IMR-90 (cell line): ENCODE measurements around the gene RIMBP2. TPM values are rescaled to one million over a fixed set of nuclear protein-coding genes. Genes with fewer than 3 reads are reported as not detected.

Experiments
- ATAC-seq: fragments of 200-7000 bp; cut with Tn5 transposase; 2 replicates; pipeline ENCODE4 v1.9.1; 2020; ENCODE audit warnings: low read depth, mild to moderate bottlenecking, moderate library complexity
- BruUV-seq: library from RNA; stranded (reverse); fragments of 400-500 nt; replicated peaks from 2 replicates; lab custom pipeline; 2021; lab: Mats Ljungman, UMichigan
- CTCF ChIA-PET: fragments of 300-600 bp; formaldehyde crosslinking; extraction: SDS; loops from one replicate; lab custom pipeline; 2021; ENCODE audit warnings: antibody characterized with exemption; lab: Yijun Ruan, JAX
- POLR2A ChIA-PET: fragments of 300-600 bp; sonication (Branson Sonifier 250); formaldehyde crosslinking; loops from one replicate; lab custom pipeline; 2022; ENCODE audit warnings: antibody characterized with exemption; ENCODE audit not compliant: unreplicated experiment; lab: Charles Lee
- DNase-seq: peaks from one replicate; pipeline ENCODE4 v3.0.0; 2013
- H2AFZ ChIP-seq: replicated peaks from 2 replicates; pipeline ENCODE3; 2013; ENCODE audit warnings: low read length, mild to moderate bottlenecking; ENCODE audit not compliant: poor library complexity
- H2AK5ac ChIP-seq: 2 replicates; pipeline ENCODE4 v1.6.1; 2013; ENCODE audit warnings: low read depth, low read length, inconsistent platforms
- H2AK9ac ChIP-seq: replicated peaks from 2 replicates; pipeline ENCODE3; 2013; ENCODE audit warnings: mild to moderate bottlenecking, low read depth, low read length, moderate library complexity; ENCODE audit not compliant: poor library complexity
- H2BK120ac ChIP-seq: 2 replicates; pipeline ENCODE4 v1.6.1; 2013; ENCODE audit warnings: low read depth, low read length, inconsistent platforms
- H2BK15ac ChIP-seq: 3 replicates; pipeline ENCODE4 v1.6.1; 2013; ENCODE audit warnings: low read depth, low read length, inconsistent platforms
- H2BK20ac ChIP-seq: 2 replicates; pipeline ENCODE4 v1.6.1; 2013; ENCODE audit warnings: low read depth, mild to moderate bottlenecking, inconsistent platforms, low read length, moderate library complexity
- H2BK5ac ChIP-seq: 2 replicates; pipeline ENCODE4 v1.6.1; 2013; ENCODE audit warnings: mild to moderate bottlenecking, low read depth, low read length, inconsistent platforms; ENCODE audit not compliant: poor library complexity, severe bottlenecking
- H3K14ac ChIP-seq: replicated peaks from 2 replicates; pipeline ENCODE4 v1.6.1; 2013; ENCODE audit warnings: low read depth, low read length, inconsistent platforms
- H3K18ac ChIP-seq: 2 replicates; pipeline ENCODE4 v1.6.1; 2013; ENCODE audit warnings: low read depth, low read length, control low read depth
- H3K23ac ChIP-seq: 2 replicates; pipeline ENCODE4 v1.6.1; 2013; ENCODE audit warnings: low read depth, low read length, inconsistent platforms
- H3K27ac ChIP-seq: 2 replicates; pipeline ENCODE4 v1.5.1; 2013; ENCODE audit warnings: mild to moderate bottlenecking, control low read depth, low read length; ENCODE audit not compliant: insufficient read depth
- H3K27me3 ChIP-seq: 2 replicates; pipeline ENCODE4 v1.6.1; 2013; ENCODE audit warnings: low read length; ENCODE audit not compliant: control insufficient read depth, insufficient read depth
- H3K36me3 ChIP-seq: 2 replicates; pipeline ENCODE4 v1.6.1; 2013; ENCODE audit warnings: low read length, mixed read lengths; ENCODE audit not compliant: control insufficient read depth, insufficient read depth
- H3K4ac ChIP-seq: 2 replicates; pipeline ENCODE4 v1.6.1; 2013; ENCODE audit warnings: low read depth, low read length, inconsistent platforms
- H3K4me1 ChIP-seq: 2 replicates; pipeline ENCODE4 v1.6.1; 2013; ENCODE audit warnings: low read length, mixed read lengths; ENCODE audit not compliant: control insufficient read depth, insufficient read depth
- H3K4me2 ChIP-seq: 2 replicates; pipeline ENCODE4 v1.6.1; 2013; ENCODE audit warnings: low read depth, mild to moderate bottlenecking, control low read depth, low read length, moderate library complexity
- H3K4me3 ChIP-seq: 2 replicates; pipeline ENCODE4 v1.5.1; 2013; ENCODE audit warnings: low read depth, mild to moderate bottlenecking, control low read depth, low read length, moderate library complexity; ENCODE audit not compliant: insufficient read depth
- H3K56ac ChIP-seq: 2 replicates; pipeline ENCODE4 v1.6.1; 2013; ENCODE audit warnings: low read length, inconsistent platforms; ENCODE audit not compliant: insufficient read depth; ENCODE audit errors: extremely low read depth
- H3K79me1 ChIP-seq, 2 experiments: 2 replicates each; pipeline ENCODE4 v1.6.1; 2013; ENCODE audit warnings: low read length in 2 of 2, inconsistent platforms in 1 of 2, low read depth in 1 of 2
- H3K9ac ChIP-seq: 2 replicates; pipeline ENCODE4 v1.6.1; 2013; ENCODE audit warnings: low read depth, low read length, control low read depth
- H3K9me1 ChIP-seq: 2 replicates; pipeline ENCODE4 v1.6.1; 2013; ENCODE audit warnings: low read length, inconsistent platforms; ENCODE audit not compliant: insufficient read depth
- H3K9me3 ChIP-seq: 2 replicates; pipeline ENCODE4 v1.6.1; 2013; ENCODE audit warnings: low read length; ENCODE audit not compliant: control insufficient read depth, insufficient read depth
- H4K20me1 ChIP-seq: 2 replicates; pipeline ENCODE4 v1.6.1; 2013; ENCODE audit warnings: low read length, inconsistent platforms; ENCODE audit not compliant: insufficient read depth
- H4K5ac ChIP-seq: 2 replicates; pipeline ENCODE4 v1.6.1; 2013; ENCODE audit warnings: mild to moderate bottlenecking, low read depth, low read length, control low read depth
- H4K8ac ChIP-seq, 2 experiments: 2 replicates each; pipeline ENCODE4 v1.6.1; 2013; ENCODE audit warnings: low read depth in 2 of 2, low read length in 2 of 2, control low read depth in 1 of 2, inconsistent platforms in 1 of 2
- H4K91ac ChIP-seq: 2 replicates; pipeline ENCODE4 v1.6.1; 2013; ENCODE audit warnings: low read depth, low read length, inconsistent platforms; ENCODE audit not compliant: insufficient read depth
- BHLHE40 ChIP-seq: fragments of 150-350 bp; IDR thresholded peaks from 2 replicates; pipeline ENCODE4 v1.6.1; 2016; ENCODE audit warnings: mild to moderate bottlenecking, low read depth, low read length
- ELK1 ChIP-seq: fragments of 150-350 bp; IDR thresholded peaks from 2 replicates; pipeline ENCODE4 v1.6.1; 2016; ENCODE audit warnings: low read depth, mild to moderate bottlenecking, low read length, moderate library complexity, borderline replicate concordance
- MAFK ChIP-seq: IDR thresholded peaks from 2 replicates; pipeline ENCODE4 v1.6.1; 2012; ENCODE audit warnings: low read depth, low read length, improper control_type of control experiment
- RAD21 ChIP-seq: IDR thresholded peaks from 2 replicates; pipeline ENCODE4 v1.6.1; 2012; ENCODE audit warnings: low read length, improper control_type of control experiment
- RCOR1 ChIP-seq: IDR thresholded peaks from 2 replicates; pipeline ENCODE4 v1.6.1; 2012; ENCODE audit warnings: mild to moderate bottlenecking, low read length, improper control_type of control experiment; ENCODE audit not compliant: insufficient replicate concordance
- RFX5 ChIP-seq: IDR thresholded peaks from 2 replicates; pipeline ENCODE4 v1.8.0; 2012; ENCODE audit warnings: low read depth, mild to moderate bottlenecking, low read length, moderate library complexity
- USF2 ChIP-seq: fragments of 150-350 bp; IDR thresholded peaks from 2 replicates; pipeline ENCODE4 v1.6.1; 2017; ENCODE audit warnings: mild to moderate bottlenecking, antibody characterized with exemption, low read length, low read depth
- WGBS, 2 experiments: methylation state at CpG; one replicate each; pipeline versions ENCODE4 v1.1.5 to v1.1.7; 2013; ENCODE audit warnings: missing lambda C conversion rate in 2 of 2; ENCODE audit not compliant: insufficient read length in 1 of 2; ENCODE audit errors: extremely low coverage in 2 of 2; 5-methylcytosine and 5-hydroxymethylcytosine counted together
- dilution Hi-C: fragments of 300-500 bp; cut with HindIII; formaldehyde crosslinking; loops from one replicate; pipeline ENCODE4 v1.14.3; 2018; ENCODE audit warnings: low sequenced_read_pairs; ENCODE audit not compliant: unreplicated experiment
- in situ Hi-C: fragments of 300-500 bp; cut with MboI; formaldehyde crosslinking; loops from 3 replicates; pipeline ENCODE4 v1.14.3; 2019; ENCODE audit warnings: low sequenced_read_pairs, inconsistent platforms, mixed read lengths
- intact Hi-C: fragments of 100-400 bp; cut with micrococcal nuclease; formaldehyde crosslinking; loops from 2 replicates; pipeline ENCODE4 v1.10.0; 2022
- polyA plus RNA-seq, 3 experiments: library from polyadenylated mRNA; depleted of rRNA; stranded (reverse); fragments of >200 nt; gene quantifications; 2 replicates each; pipeline ENCODE4 v1.2.3, GENCODE V29; 2012; ENCODE audit warnings: low replicate concordance in 1 of 3
- total RNA-seq: library from RNA; depleted of rRNA; stranded (reverse); fragments of >200 nt; gene quantifications from 2 replicates; pipeline ENCODE4 v1.2.3, GENCODE V29; 2012

The RIMBP2 gene
- total and polyA plus RNA-seq, 2 of the 4 experiments (the other 2 are of a cell fraction): not detected

- H4K91ac ChIP-seq: no peak overlapping the region
- H3K9me1 ChIP-seq: no peaks in the 10 kb centered on the region
- H2AK9ac ChIP-seq: no peak overlapping the region
- DNase-seq (no peak), ATAC-seq (no peak)
- ChIA-PET CTCF (no interaction called here), POLR2A (no interaction called here)
- in situ Hi-C loops: no loop called here
- H3K4ac ChIP-seq: no peak overlapping the region
- H3K79me1 ChIP-seq: no peaks in the 10 kb centered on the region
- BruUV-seq: no TSS peak
- H3K56ac ChIP-seq: no peak overlapping the region
- H3K23ac ChIP-seq: no peak overlapping the region
- no peaks in the 10 kb centered on the region for H3K36me3 ChIP-seq
- WGBS, 2 experiments: no CpG with 5 or more reads among the region's 12 CpGs
- no peak overlapping the region for H4K8ac ChIP-seq
- H2BK5ac ChIP-seq: no peak overlapping the region
- H3K27ac ChIP-seq: no peak overlapping the region
- H3K4me3 ChIP-seq: no peak overlapping the region
- H2BK15ac ChIP-seq: no peak overlapping the region
- H4K20me1 ChIP-seq: no peaks in the 10 kb centered on the region
- H3K14ac ChIP-seq: no peak overlapping the region
- no peaks in the 10 kb centered on the region for H3K4me1 ChIP-seq
- no peak for TF ChIP-seq RCOR1
- TF ChIP-seq BHLHE40: no peak
- no peak for TF ChIP-seq MAFK
- TF ChIP-seq RAD21: no peak
- TF ChIP-seq ELK1: no peak
- no peak for TF ChIP-seq USF2
- TF ChIP-seq RFX5: no peak
- intact Hi-C loops: no loop called here
- no peak overlapping the region for H3K18ac ChIP-seq
- no peak overlapping the region for H3K9ac ChIP-seq
- no peak overlapping the region for H4K5ac ChIP-seq
- H2BK20ac ChIP-seq: no peak overlapping the region
- H3K27me3 ChIP-seq: no peaks in the 10 kb centered on the region
- dilution Hi-C loops: no loop called here
- no peak overlapping the region for H2AK5ac ChIP-seq
- no peak overlapping the region for H3K4me2 ChIP-seq
- H2BK120ac ChIP-seq: no peak overlapping the region
- peaks cover 24% of the 10 kb centered on the region for H3K9me3 ChIP-seq
- no peak overlapping the region for H2AFZ ChIP-seq
Observed at GRCh38 chr12:130398100-130398848, 317.8 kb downstream of the RIMBP2 start.
